ENCODE results near the gene WWC1.
"Not testable (repeated sequence)": the region's sequence is repeated elsewhere in the genome, so short reads cannot be mapped to it uniquely, and the experiment has no call there.

WWC1 gene

DNA sequence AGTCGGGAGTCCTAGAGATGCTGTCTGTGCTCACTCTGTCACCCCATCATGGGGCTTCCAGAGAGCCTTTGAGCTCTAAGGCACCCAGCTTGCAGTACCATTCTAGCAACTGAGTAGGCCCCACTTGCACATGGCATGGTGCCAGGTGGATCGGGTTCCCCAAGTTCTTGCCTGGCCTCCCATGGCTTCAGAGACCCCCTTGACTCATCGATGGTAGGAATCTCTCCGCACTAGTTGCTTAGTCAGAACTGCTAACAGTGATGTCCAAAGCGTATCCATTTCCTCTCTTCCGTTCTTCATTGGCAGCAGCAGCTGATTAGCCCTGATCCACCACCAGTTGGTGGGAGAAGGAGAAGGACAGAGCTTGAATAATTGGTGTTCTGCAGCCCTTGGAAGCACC, 124.5 kb downstream of the WWC1 start:
- no peak for DNase-seq

DNA sequence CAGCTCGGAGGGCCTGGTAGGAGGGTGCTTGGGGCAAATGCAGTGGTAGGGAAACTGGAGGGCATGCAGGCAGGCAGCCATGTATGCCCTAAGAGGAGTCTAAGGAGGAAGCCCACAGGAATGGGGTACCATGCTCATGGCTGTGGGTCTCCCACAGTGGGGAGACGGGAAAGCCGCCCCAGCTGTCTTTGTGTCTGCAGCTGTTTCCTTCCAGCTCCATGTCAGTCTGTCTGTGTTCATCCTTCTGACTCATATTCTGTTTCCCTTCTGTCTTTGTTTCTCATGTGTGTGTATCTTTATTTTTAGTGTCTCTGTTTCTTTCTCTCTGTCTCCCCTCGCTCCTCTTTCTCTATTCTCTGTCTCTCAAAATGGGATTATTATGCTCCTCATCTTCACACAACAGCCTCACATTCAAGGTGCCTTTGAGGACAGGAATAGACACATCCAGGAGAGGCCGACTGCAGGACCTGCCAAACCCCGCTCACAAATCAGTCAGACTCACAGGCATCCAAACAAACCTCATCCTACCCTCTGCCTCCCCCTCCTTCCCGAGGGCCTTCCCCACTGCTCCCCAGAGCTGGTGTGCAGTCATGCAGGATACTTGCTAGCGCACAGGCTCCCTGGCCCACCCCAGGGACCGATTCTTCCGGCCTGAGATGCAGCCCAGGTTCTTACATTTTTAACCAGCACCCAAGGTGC, 126.4 kb downstream of the WWC1 start:
- no peak for DNase-seq

DNA sequence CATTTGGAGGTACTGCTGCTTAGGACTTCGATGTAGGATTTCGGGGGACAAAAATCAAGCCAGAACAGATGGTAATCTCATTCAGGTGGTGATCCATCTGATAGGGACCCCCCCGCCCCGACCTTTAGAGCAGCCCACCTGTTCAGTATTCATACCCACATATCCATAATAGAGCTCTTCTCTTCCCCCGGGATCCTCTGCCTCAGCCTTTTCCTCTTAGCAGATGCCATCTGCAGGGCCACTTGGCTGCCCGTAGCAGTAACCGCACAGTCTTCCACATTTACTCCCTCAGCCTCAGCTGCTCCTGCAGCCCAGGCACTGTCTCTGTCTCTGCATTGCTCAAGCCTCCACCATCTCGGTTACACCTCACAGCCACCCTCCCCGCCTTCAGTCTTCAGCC, 129.0 kb downstream of the WWC1 start:
- no peak for DNase-seq

DNA sequence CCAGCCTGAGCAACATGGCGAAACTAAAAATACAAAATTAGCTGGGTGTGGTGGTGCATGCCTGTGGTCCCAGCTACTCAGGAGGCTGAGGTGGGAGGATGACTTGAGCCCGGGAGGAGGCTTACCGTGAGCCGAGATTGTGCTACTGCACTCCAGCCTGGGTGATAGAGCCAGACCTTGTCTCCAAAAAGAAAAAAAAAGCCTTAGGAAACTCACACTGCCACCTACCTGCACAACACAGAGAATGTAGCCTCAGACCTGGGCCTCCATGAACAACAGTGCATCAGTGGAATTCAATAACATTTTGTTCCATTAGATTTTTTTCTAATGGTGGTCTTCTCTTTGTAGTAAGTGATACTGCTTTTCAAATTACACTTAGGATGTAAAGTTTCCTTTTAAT, 131.0 kb downstream of the WWC1 start:
- DNase-seq, result no peak

DNA sequence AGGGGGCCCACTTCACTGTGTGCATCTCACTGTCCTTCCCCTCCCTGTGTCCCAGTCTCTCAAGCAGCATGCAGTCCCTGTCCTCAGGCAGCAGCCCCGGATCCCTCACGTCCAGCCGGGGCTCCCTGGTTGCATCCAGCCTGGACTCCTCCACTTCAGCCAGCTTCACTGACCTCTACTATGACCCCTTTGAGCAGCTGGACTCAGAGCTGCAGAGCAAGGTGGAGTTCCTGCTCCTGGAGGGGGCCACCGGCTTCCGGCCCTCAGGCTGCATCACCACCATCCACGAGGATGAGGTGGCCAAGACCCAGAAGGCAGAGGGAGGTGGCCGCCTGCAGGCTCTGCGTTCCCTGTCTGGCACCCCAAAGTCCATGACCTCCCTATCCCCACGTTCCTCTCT, 132.0 kb downstream of the WWC1 start:
- DNase-seq, result no peak

DNA sequence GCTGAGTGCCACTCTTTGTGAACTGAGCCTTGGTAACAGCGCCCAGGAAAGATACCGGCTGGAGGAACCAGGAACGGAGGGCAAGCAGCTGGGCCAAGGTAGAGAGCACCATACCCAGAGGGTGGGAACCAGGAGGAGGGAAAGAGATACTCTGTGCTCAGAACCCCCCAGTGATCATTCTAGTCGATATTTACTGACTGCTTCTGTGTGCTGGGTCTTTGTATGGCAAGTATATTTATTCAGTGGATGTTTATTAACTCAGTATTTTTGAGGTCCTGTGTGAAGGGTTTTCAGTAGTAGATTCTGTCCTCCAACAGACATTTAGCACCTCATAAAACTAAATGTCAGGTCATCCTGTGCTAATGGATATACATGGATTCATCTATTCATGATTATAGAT, 132.5 kb downstream of the WWC1 start:
- no peak for DNase-seq

DNA sequence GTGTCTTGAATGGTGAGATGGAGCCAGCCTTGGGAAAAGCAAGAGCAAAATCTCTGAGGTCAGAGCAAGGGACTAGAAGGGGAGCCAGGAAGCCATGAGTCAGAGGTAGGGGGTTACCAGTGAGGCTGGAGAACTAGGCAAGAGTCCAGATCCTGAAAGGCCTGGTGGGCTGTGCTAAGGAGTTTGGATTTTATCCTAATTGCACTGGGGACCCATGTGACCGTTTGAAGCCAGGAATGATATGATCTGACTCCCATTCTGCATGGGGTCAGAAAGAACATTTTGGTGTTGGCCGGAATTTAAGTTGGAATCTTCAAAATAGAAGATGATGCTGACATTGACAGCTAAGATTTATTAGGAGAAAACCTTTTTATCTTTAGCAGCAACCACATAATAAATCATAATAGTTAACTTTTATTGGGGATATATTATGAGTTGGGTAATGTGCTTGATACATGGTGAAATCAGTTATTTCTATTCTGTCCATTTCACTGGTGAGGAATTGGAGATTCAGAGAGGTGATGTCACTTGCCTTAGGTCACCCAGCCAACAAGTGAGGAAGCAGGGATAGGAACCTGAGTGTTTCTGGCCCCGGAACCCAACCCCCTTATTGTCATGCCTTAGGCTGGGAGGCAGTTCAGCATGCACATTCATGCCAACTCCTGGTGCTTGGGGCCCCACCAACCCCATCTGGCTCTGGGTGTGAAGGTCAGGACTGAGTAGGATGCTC, 133.3 kb downstream of the WWC1 start:
- DNase-seq, result no peak

DNA sequence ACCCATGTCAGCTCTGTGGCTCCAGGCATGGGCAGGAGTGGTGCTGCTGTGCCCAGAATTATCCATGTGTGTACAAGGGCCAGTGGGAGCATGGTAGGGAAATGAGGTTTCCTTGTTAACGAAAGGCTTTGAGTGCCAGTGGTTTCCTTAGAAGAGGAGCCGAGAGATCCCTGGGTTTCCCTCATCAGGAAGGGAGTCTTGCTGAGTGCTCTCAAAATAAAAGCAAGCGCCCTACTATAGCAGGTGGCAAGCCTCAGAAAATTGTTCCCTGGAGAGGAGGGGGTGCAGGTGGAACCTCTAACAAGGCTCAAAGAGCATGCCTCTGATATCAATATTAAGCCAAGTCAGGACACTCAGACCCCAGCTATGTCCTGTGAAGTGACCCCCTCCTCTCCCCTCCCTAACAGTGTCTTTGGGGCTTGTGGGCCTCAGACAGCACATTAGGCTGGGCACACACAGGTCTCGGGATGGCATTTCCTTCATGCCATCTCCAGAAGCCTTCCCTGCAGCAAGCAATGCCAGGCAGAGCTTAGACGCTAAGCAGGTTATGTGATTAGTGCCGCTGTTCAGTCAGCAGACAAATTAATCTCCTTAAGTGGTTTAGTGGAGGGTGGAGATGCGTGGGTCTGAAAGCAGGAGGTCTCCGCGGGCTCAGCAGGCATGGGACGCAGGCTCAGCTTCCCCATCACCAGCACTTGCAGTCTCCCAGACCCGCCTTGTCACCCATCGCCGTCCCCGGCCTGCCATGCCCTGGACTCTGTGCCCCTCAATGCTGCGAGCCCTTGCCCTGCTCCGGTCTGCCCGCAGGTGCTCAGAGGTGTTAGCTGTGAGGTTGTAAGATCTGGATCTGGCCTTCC, 134.8 kb downstream of the WWC1 start:
- no peak for DNase-seq

DNA sequence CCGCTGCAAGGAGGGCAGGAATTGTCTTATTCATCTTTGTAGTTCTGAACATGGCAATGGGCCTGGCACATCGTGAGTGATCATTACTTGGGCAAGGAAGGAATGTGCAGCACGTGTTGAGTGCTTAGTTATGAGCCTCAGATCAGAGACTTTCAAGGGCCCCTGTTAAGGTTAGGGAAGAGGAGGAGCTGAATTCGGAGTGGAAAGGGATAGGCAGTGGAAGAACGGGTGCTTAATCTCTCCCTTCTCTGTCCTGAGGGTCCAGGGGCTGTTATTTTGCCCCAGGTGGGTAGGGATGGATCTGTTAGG, 135.4 kb downstream of the WWC1 start:
- no peak for DNase-seq

DNA sequence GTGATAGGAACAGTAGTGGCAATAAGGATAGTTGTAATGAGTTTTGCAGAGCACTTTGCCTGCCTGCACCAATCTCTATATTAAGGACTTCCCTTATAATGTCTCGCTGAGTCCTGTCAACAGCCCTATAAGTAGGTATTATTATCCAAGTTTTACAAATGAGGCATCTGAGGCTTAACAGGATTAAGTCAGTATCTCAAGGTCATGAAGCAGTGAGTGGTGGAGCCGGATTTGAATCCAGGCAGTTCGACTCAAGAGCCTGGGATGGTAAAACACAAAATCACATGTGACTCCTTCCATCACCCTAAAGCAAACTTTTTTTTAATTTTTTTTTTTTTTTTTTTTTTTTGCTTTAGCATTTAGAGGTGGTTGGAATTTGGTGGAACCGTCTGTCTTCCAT, 135.8 kb downstream of the WWC1 start:
- no peak for DNase-seq

DNA sequence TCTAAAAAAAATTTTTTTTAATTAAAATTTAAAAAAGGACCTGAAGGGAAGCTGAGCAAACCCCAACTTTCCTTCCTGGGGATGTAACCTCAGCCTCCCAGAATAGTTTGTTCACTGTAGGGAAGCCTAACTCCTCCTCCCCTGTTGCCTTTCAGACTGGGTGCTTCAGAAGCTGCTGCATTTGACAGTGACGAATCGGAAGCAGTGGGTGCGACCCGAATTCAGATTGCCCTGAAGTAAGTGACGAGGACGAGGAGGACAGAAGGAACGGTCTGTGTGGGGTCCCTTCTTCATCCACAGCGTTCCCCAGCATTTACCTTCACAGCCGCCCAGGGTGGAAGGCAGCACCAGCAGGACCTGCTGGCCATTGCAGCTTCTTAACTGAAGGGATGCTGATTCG, 137.1 kb downstream of the WWC1 start:
- no peak for DNase-seq

DNA sequence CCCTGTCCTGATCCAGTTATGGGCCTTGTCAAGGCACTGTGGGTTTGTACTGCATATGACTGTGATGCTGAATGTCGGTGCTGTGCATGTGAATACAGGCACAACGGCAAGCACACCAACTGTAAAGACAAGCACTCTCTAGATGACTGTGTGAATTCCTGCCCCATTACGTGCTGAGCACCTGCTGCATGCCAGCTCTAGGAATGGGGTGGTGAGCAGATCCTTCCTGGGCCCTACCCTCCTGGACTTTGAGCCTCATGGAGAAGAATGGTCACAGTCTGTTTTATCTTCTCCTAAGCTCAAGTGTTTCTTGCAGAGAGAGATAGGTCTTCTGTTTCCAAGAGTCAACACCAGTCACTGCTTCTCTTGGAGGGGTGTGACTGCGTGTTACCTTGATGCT, 138.9 kb downstream of the WWC1 start:
- no peak for DNase-seq

DNA sequence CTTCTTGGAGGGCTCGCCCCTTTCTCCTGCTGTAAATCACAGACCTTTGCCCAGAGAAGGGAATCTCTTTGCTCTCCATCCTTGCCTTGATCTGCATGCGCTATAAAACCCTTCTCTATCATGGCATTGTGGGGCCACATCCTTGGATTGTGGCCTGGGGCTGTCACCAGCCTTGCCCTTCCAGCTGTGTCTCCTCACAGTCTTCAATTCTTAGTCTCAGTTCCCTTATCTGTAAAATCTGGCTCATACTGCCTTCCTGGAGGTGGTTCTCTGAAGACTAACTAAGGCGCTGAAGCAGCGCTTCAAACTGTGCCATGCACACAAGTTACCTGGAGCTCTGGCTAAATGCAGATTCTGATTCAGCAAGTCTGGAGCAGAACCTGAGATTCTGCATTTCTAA, 141.5 kb downstream of the WWC1 start:
- no peak for DNase-seq

DNA sequence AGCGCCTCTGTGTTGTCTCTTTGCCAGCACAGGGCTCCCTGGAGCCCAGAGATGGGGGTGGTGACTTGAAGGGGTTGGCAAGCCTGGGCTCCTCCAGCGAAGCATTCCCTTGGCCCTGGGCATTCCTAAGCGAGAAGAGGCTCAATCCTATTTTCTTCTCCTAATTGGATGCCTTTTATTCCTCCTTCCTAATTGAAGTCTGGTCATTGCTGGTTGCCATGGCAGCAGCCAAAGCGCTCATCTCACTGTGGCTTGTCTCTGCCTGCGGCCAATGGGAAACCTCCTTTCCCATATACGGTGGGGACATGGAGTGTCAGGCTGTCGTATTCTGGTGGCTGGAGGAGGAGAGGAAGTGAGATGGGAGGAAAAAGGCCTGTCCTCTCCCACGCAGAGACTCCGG, 142.6 kb downstream of the WWC1 start:
- DNase-seq, result no peak

DNA sequence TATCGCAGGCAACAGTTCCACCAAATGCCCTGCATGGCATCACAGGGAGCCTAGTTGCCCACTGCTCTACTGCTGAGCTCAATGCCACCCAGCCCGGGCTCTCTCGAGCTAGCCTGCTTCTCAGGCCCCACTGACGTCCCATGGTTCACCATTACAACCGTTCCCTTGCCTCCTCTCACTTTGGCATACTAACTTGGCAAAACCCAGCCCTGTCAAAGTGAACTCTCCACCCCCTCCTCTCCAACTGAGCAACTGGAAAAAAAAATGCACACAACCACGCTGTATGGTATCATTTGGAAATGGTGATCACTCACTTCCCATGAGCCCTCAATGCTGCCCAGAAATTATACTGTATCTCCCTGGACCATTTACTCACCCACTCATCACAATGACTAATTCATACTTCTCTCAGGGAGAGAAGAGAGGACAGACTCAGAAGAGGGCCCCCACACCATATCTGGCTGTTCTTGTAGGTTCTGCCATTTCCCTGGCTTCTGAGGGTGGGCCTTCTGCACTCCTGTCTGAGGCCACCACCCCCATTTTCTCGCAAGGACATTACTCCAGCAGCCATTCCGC, 143.4 kb downstream of the WWC1 start:
- DNase-seq, result no peak

DNA sequence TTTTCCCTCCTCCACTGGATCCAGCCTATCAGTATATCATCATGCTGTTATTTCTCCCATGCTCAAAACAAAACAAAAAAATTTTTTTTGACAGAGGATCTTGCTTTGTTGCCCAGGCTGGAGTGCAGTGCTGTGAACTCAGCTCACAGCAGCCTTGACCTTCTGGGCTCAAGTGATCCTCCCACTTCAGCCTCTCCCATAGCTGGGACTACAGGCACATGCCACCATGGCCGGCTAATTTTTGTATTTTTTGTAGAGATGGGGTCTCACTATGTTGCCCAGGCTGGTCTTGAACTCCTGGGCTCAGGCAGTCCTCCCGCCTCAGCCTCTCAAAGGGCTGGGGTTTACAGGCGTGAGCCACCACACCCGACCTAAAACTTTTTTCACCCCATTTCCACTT, 143.9 kb downstream of the WWC1 start:
- DNase-seq, result not testable (repeated sequence)

DNA sequence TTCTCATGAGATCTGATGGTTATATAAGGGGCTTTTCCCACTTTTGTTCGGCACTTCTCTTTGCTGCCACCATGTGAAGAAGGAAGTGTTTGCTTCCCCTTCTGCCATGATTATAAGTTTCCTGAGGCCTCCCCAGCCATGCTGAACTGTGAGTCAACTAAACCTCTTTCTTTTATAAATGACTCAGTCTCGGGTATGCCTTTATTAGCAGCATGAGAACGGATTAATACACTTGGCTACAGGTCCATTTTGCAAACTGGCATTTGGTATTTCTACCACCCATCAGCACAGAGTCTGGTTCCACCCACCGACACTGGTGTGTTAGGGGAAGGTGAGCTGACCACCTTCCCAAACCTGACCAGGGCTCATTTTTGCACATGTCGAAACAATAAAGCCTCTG, 146.9 kb downstream of the WWC1 start:
- no peak for DNase-seq

DNA sequence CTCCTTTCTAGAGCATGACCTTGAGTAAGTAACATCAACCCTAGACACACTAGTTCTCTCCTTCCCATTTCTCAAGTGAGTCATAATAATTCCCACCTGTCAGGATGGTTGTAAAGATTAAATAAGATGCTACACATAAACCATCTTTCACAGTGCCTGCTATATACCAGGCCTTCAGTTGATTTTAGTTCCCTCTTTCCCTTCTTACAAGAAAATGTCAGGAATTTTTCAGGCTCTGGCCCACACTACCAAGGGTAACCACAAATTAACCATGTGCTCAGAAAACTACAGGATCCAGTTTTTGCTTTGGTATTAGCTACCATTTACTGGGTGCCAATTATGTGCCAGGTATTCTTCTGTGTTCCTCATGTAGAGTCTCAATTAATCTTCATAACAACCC, 152.1 kb downstream of the WWC1 start:
- DNase-seq, result no peak

DNA sequence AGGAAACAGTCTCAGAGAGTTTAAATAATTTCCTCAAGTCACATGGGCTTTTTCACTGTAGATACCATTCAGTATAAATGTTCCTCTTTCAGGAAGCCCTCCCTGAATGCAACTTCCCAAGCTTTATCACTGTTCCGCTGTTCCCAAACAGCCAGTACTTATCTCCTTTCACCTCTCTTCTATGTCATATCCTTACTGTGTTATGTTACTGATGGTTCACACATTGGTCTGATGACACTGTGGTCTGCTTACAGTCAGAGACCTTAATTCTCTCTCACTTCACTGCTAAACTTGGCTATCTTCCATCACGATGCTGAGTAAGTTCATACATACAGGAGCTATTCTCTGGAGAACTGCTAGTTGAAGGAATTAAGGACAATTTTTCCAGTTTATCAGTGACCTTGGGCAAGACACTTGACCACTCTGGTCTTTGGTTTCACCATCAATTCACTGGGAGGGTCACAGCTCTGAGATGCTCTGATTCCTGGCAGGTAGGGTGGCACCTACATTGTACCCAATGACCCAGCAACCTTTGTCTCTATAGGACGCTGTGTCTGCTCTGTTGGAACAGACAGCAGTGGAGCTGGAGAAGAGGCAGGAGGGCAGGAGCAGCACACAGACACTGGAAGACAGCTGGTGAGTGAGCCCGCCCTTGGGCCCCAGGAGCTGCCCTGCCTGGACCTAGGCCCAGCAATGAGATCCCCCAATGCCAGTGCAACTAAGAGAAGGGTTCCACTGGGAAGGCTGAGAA, 152.7 kb downstream of the WWC1 start:
- no peak for DNase-seq

DNA sequence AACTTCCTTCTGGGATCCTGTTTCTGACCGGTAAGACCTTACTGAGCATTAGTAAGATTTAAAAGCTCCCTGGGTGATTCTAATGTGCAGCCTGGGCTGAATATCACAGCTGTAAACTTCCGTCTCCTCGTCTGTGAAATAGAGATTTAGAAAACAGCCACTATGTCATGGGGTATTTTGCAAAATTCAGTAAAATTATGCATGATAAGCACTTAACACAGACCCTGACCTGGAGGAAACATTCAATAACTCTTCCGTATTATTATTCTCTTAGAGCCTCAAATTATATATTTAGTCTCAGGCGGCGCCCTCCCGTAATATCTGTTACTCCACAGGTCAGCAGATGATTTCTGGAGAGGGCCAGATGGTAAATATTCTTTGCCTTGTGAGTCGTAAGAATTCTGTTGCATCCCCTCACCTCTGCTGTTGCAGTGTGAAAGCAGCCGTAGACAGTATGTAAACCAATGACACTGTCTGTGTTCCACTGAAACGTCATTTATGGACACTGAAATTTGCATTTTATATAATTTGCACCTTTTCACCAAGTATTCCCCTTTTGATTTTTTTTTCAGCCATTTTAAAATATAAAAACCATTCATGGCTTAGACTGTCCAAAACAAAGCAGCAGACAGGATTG, 155.7 kb downstream of the WWC1 start:
- DNase-seq, result no peak

DNA sequence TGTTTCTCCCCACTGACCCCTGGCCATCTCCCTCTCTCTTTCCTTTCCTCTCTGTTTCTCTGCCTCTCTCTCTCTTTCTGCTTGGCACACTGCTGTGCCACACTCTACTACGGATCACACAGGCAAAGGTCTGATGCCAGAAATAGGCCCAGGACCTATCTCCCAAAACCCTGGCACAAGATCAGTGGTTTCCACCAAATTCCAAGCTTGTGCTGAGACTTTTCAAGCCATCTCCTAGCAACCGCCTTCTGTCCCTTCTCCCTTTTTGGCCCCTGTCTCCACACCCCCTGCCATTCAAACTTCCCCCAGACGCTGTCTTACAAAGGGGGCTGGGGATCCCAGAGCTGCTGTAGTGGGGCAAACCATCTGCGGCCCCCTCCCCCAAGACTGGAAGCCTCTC, 156.4 kb downstream of the WWC1 start:
- DNase-seq, result no peak

DNA sequence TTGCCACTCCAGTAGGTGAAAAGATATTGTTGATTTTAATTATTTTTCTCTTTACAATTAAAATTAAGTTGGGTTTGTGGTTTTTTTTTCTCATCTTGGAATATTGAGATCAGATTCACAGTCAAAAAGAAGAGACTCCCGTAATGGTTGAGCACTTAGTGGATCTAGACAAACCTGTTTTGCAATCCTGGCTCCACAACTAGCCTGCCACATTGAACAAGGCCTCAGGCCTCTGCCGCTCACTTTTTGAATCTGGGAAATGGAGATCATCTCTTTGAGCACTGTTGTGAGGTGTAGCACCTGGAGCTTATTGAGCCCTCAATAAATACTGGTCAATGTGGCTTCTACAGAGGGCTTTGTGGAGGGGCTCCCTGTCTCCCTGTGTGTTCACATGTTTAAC, 157.7 kb downstream of the WWC1 start:
- no peak for DNase-seq

All from effector CD4-positive, alpha-beta T cell (primary cell).